Midbrain (tissue), 1 donor: ENCODE measurements around the gene YIPF7.

ENCODE experiments used
- DNase-seq: peaks from one replicate; lab custom pipeline; 2025; lab: John Stamatoyannopoulos, UW

YIPF7 gene

DNA sequence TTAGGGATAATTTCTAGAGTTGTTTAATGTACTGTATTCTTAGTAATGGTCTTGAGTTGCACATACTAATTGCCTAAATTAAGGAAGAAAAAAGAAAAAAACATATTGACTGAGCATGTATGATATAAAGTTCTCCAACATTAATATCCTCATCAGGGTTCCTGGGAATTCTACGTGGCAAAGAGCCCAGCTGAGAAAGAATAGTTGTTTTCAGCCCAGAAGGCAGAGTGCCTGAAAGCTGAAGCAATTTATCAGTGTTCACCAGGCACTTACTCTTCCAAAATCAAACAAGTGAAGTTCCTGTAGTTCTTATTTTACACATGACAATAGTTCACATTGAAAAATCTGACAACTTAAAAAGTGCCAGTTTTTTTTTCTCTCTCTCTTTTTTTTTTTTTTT lies 27.7 kb downstream of the YIPF7 start:
- no peak for DNase-seq

DNA sequence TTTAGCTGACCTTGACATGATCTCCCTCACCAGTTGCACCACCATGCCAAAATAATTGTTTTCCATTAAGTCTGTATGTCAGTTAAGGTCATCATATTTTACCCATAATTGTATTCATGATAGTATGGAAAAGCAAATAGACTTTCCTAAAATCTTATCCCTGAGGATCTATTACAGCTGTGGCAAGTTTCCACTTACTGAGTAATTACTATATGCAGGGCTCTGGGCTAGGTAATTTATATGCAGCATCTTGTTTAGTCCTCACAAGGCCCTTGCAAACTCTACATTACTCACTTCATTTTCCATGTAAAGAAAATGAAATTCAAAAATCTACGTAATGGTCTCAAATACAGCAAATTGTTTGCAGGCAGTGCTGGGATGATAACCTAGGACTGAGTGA lies 34.8 kb downstream of the YIPF7 start:
- DNase-seq = no peak

DNA sequence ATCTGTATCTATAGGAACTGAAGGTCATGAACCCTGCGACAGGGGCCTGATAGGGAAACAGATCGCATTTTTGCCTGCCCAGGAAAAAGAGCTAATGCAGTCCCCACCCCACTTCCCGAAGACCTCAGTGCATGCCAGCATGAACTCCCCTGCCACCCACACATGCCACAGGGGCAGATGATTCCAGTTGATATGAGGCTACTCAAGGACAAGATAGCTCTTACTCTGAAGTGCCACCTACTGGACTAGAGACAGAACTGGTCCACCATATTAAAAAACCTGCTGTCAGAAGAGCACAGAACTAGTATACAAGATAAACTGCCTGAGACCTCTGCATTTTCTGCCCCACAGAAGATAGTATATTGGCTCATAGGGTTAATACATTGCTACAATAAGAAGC lies 68.0 kb downstream of the YIPF7 start:
- DNase-seq = no peak

DNA sequence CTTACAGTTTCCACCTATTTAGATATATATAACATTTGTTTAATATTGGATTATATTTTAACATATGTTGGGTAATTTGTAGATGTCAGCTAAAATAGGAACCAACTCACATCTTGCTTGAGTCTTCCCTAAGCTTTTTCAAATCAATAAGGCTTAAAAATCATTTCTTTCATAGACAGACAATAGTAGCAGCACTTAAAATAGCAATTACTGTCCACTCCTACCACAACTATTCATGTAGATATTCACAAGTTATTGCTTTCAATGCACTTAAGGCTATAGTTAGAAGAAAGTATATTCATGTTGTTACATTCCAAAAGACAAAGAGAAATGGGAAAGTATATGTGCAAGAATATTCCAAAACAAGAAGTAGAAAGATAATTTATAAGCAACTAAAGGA lies 71.2 kb downstream of the YIPF7 start:
- no peak for DNase-seq

DNA sequence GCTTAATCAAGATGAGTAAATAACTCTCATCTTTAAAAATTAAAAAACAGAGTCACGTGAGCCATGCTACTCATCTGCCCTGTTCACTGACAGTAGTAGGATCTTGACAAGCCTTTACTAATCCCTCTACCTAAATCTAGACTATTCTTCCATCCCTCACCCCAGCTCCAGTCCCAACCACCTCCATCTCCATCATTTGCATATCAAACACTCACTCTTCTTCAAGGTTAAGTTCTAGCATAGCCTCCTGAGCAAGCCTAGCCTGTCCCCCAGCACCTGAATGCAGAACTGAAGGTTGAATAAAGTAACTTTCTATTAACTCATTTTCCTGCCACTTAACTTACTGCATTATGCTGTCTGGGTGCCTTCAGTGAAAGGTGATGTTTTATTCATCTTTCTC lies 72.5 kb downstream of the YIPF7 start:
- no peak for DNase-seq
